A673 (cell line): ENCODE data around the gene SMIM45.

Source experiments
- EZH2 ChIP-seq: fragments of 200-600 bp; sonication (generic); IDR thresholded peaks from 2 replicates; pipeline ENCODE4 v1.6.1; 2017; ENCODE audit warnings: borderline replicate concordance, low read depth, mild to moderate bottlenecking, mixed read lengths, antibody characterized with exemption, low read length; ENCODE audit not compliant: poor library complexity, severe bottlenecking
- TF ChIP-seq, protein P1 (sequence below): fragments of 300-800, 200-600 bp; sonication (generic); conservative IDR thresholded peaks from 2 replicates; pipeline ENCODE4 v1.5.1; 2017; ENCODE audit warnings: low read depth, mild to moderate bottlenecking, antibody characterized with exemption, low read length, moderate library complexity, mixed read lengths

DNA sequence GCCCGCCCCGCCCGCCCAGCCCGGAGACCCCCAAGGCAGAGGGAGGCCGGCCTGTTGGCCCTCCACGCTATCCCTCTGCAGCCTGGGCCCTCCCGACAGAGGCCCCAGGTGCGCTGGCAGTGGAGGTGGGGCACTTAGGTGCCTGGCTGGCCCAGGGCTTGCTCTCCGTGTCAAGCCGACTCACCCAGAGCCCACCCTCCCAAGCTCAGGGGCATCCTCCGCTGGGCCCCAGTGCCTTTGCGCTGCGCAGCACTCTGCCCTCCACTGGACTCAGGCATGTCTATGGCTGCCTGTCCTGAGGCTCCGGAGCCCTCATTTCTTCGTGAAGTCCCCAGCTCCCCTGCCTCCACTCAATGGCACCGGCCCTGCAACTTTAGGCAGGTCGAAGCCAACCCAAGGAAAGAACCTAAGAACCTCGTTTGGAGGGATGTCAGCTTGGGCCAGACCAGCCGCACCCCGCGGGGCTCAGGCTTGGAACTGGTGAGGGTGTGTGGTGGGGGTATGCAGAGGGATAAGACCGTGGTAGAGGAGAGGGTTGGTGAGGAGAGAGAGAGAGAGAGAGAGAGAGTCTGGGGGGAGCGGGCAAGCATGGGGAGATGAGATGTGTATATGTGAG, 6.1 kb downstream of the SMIM45 start:
- TF ChIP-seq, protein P1, sequence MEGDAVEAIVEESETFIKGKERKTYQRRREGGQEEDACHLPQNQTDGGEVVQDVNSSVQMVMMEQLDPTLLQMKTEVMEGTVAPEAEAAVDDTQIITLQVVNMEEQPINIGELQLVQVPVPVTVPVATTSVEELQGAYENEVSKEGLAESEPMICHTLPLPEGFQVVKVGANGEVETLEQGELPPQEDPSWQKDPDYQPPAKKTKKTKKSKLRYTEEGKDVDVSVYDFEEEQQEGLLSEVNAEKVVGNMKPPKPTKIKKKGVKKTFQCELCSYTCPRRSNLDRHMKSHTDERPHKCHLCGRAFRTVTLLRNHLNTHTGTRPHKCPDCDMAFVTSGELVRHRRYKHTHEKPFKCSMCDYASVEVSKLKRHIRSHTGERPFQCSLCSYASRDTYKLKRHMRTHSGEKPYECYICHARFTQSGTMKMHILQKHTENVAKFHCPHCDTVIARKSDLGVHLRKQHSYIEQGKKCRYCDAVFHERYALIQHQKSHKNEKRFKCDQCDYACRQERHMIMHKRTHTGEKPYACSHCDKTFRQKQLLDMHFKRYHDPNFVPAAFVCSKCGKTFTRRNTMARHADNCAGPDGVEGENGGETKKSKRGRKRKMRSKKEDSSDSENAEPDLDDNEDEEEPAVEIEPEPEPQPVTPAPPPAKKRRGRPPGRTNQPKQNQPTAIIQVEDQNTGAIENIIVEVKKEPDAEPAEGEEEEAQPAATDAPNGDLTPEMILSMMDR: no peak
- no peak for TF ChIP-seq EZH2
